GM11168 (cell line): ENCODE measurements around the gene ACKR3.

Experiments
- in situ Hi-C: fragments of 300-500 bp; cut with MboI; formaldehyde crosslinking; loops from one replicate; pipeline ENCODE4 v1.12.0; 2022; ENCODE audit warnings: low sequenced_read_pairs; ENCODE audit not compliant: unreplicated experiment

Gene ACKR3

GRCh38 chr2:236548179-236548921 lies 21.3 kb upstream of the ACKR3 start:
- in situ Hi-C loops: no loop called here

GRCh38 chr2:236549165-236549564 lies 20.5 kb upstream of the ACKR3 start:
- in situ Hi-C loops: no loop called here

GRCh38 chr2:236550290-236550689 lies 19.3 kb upstream of the ACKR3 start:
- in situ Hi-C loops: no loop called here

GRCh38 chr2:236550701-236551465 lies 18.7 kb upstream of the ACKR3 start:
- in situ Hi-C loops: no loop called here

- in situ Hi-C loops: no loop called here
These were observed 18.0 kb upstream of the ACKR3 start for GRCh38 chr2:236551471-236552211.

- in situ Hi-C loops: no loop called here
These were observed 17.4 kb upstream of the ACKR3 start for GRCh38 chr2:236552212-236552542.

- in situ Hi-C loops: no loop called here
These were observed 16.9 kb upstream of the ACKR3 start for GRCh38 chr2:236552581-236553363.

- in situ Hi-C loops: no loop called here
These were observed 16.1 kb upstream of the ACKR3 start for GRCh38 chr2:236553522-236553921.

- in situ Hi-C loops: no loop called here
These were observed 14.9 kb upstream of the ACKR3 start for GRCh38 chr2:236554629-236555282.

GRCh38 chr2:236555481-236555880 lies 14.1 kb upstream of the ACKR3 start:
- in situ Hi-C loops: no loop called here

GRCh38 chr2:236557306-236558030 lies 12.2 kb upstream of the ACKR3 start:
- in situ Hi-C loops: no loop called here

GRCh38 chr2:236558036-236558435 lies 11.6 kb upstream of the ACKR3 start:
- in situ Hi-C loops: no loop called here

- in situ Hi-C loops: no loop called here
These were observed 10.3 kb upstream of the ACKR3 start for GRCh38 chr2:236558993-236559978.

GRCh38 chr2:236561874-236562273 lies 7.8 kb upstream of the ACKR3 start:
- in situ Hi-C loops: no loop called here

- in situ Hi-C loops: no loop called here
These were observed 7.2 kb upstream of the ACKR3 start for GRCh38 chr2:236562434-236562833.

GRCh38 chr2:236563953-236564352 lies 5.7 kb upstream of the ACKR3 start:
- in situ Hi-C loops: no loop called here

GRCh38 chr2:236565212-236565611 lies 4.4 kb upstream of the ACKR3 start:
- in situ Hi-C loops: loop anchor here (5.0 kb wide), 1 partner anchor 48 kb away; no protein-coding TSS in a partner anchor

GRCh38 chr2:236565879-236566402 lies 3.7 kb upstream of the ACKR3 start:
- in situ Hi-C loops: loop anchor here (5.0 kb wide), 1 partner anchor 49 kb away; no protein-coding TSS in a partner anchor
